GM21526 (cell line): ENCODE data around the gene HDAC9.
"Not testable (repeated sequence)": the region's sequence is repeated elsewhere in the genome, so short reads cannot be mapped to it uniquely, and the experiment has no call there.

Experiments
- ATAC-seq: cut with Tn5 transposase; IDR thresholded peaks from one replicate; pipeline ENCODE4 v1.9.1; 2021; ENCODE audit warnings: moderate library complexity; ENCODE audit not compliant: unreplicated experiment, low FRiP score

HDAC9 gene

DNA sequence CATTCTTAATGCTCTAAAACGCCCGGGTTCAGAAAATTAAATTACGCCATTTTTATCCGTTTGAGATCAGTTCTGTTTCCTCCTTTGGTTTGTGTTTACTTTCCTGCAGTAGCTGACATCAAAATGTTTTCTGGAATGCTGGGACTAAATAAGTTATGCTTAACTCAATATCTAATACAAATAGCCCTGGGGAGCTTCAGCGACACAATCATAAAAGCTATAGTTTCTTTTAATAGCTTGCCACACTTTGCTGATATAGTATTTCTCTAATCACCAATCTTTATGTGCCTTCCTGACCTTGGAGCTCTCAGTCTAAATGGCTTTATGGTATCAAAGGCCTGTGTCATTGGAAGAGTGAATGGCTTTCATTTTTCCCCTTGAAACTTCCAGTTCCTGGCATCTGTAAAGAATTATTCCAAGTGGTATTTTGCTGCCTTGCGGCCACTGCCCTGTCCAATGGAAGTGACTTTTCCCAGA, 202.7 kb downstream of the HDAC9 start:
- no peak for ATAC-seq

DNA sequence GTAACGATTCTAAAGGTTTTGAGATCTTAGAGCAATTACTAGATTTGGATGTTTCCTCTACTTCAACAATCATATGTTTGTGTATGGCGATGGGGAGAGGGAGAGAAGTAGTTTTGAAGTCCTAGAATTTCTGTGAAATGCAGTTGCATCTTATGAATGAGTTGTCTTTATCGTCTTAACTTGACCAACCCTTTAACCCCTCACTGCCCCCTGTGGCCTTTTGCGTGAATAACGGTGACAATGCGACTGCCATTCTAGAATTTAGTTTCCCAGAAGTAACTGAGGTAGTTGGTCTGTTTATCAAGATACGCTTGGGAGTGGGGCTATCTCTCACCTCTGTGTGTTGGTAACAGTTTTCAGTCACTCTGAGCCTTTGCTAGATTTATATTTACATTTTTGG, 204.6 kb downstream of the HDAC9 start:
- peak; percentile 72 for ATAC-seq

DNA sequence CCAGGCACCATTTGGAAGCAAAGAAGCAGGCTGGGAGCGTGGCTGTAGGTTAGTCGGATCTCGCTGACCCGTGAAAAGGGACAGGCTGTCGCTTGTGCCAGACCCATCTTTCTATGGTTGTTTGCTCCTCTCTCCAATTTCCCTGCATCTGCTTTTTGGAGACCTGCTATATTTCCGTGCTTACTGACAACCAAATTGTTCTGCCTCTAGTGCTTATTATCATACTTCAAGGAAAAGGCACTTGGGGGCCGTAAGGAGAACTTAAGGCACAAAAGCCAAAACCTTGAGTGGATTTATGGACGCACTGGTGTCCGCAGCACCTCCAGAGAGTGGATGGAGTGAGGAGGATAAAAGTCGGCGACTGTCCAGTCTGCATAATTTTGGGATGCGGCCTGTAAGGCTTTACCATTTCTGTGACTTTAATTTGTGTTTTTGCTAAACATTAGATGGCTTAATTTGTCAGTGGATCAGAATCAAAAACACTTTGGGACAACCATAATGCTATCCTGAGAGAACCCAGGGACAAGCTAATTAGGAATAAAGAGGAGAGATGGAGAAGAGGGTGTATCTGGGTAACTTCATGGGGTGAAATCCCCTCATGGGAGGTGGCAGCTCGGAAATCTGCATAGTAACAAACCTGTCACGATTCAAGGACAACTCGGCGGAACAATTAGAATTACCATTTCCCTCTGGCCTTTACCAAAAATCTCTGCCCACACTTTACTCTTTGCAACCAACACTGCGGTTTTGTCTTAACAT, 206.7 kb downstream of the HDAC9 start:
- no peak for ATAC-seq

DNA sequence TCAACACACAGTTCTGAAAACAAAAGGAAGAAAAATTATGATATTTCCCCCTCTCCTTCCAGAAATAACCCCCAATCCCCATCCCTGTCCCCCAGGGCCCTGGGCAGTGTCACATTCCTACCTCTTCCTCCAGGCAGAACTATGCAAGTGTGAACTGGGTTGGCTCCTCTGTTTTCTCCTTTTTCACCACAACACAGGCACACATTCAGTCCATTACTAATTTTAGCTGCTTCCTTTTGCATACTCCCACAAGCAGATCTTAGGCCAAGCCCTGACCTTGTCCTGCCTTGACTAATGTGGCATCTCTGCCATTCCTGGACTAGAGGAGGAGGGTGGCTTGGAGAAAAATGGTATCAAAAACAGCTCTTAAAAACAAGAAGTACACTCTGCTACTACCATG, 208.1 kb downstream of the HDAC9 start:
- no peak for ATAC-seq

DNA sequence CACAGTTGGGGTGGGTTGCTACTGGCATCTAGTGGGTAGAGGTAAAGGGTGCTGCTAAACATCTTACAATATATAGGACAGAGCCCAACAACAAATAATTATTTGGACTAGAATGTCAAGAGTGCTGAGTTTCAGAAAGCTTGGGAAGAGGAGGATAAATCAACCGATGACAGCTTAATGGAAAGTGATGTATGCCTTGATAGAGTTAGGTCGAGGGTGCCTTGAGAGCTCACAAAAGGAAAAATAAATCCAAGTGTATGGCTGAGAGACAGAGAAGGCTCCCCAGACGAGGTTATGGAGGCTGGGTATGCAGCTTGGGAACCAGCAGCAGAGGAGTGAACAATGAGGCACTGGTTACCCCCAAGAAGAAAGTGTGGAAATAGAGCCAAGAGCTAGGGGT, 211.1 kb downstream of the HDAC9 start:
- no peak for ATAC-seq

DNA sequence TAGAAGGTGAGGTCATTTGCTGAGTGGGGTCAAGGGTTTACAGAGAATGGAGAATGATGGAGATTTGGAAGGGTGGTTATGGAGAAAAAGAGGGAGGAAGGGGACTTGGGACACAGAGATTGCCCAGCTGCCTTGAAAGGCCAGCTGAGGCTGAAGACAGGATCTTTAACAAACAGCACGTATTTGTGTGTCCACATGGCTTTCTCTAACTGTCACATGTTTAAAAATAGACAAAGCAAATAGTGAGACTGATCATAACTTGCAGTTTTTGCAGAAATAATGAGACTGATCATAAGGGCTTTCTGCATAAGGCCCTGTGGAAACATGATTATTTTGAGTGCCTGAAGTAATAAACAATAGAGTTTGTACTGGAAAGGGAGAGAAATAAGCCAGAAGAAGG, 212.7 kb downstream of the HDAC9 start:
- ATAC-seq = no peak

DNA sequence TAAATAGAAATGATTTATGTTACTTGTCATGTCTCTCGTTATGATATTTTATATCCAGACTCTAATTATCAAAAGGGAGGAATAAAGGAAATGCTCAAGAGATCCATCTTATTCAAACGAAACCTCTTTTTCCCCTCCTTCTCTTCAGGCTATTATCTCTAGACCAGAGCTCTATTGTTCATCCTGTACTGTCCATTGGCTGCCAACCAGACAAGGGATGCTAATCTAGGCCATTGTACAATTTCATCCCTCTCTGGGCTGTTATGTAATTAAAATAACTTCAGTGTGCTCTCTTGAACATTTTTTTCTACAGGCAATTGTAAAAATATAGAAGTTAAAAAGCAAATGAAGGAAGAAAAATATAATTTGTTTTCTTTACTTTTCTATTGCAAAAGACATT, 220.4 kb downstream of the HDAC9 start:
- ATAC-seq = no peak

DNA sequence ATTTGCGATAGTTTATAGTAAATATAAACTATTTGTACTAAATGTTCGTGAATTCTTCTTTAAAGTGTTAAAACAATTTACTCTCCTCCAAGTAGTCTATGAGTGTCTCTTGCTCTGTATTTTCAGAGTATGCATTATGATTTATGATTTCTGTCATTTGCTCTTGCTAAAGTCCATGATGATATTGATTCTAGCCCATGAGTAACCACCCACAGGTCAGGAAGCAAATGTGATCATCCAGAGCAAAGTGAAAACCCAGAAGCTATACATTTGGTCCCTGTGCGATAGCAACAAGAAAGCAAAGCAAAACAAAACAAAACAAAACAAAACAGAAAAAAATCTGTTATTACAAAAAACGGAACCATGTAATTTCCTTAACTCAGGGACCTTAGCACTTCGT, 225.9 kb downstream of the HDAC9 start:
- ATAC-seq = no peak

DNA sequence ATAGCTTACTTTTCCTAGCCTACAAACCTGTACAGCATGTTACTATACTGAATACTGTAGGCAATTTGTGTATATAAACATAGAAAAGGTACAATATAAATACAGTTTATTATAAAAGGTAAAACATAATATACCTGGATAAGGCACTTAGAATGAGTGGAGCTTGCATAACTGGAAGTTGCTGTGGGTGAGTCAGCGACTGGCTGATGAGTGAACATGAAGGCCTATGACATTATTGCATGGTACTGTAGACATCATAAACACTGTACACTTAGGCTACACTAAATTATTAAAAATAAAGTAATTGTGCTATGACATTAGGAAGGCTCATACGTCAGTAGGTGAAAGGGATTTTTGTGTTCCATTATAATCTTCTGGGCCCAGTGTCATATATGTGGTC, 228.8 kb downstream of the HDAC9 start:
- ATAC-seq = no peak

DNA sequence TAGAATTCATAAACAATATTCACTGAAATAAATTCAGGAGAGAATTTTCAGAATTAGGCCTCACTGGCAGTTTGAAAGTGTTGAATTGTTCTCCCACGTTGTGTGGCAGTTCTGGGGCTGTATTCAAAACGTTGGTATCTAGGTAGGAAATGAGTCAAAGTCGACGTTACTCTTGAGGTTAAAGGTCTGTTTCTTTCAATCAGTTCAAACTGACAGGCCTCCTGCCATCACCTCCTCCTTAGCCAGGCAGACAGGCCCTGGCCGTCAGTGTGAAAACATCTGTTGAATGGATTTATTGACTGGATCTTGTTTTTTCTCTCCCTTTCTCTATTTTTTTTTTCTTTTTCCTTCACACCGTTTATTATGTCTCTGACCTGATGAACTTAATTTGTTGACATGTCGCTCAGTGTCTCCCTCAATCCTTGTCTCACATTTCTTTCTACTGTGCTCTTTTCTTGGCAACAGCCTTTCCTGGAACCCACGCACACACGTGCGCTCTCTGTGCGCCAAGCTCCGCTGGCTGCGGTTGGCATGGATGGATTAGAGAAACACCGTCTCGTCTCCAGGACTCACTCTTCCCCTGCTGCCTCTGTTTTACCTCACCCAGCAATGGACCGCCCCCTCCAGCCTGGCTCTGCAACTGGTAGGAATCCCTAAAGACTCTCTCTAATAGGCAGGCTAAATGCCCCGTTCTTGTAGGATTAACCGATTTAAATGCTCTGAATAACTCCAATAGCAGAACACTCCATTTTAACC, 231.7 kb downstream of the HDAC9 start:
- ATAC-seq = no peak

DNA sequence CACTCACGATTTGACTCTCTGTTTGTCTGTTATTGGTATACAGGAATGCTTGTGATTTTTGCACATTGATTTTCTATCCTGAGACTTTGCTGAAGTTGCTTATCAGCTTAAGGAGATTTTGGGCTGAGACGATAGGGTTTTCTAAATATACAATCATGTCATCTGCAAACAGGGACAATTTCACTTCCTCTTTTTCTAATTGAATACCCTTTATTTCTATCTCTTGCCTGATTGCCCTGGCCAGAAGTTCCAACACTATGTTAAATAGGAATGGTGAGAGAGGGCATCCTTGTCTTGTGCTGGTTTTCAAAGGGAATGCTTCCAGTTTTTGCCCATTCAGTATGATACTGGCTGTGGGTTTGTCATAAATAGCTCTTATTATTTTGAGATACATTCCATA, 240.5 kb downstream of the HDAC9 start:
- ATAC-seq = not testable (repeated sequence)

DNA sequence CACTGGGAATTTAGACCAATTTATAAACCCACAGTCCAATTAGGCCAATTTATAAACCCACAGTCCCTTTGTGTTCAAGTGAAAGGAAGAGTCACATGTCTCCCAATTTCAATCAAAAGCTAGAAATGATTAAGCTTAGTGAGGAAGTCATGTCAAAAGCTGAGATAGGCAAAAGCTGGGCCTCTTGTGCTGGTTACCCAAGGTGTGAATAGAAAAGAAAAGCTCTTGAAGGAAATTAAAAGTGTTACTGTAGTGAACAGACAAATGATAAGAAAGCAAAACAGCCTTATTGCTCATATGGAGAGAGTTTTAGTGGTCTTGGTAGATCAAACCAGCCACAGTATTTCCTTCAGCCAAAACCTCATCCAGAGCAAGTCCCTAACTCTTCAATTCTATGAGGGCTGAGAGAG, 245.0 kb downstream of the HDAC9 start:
- no peak for ATAC-seq

DNA sequence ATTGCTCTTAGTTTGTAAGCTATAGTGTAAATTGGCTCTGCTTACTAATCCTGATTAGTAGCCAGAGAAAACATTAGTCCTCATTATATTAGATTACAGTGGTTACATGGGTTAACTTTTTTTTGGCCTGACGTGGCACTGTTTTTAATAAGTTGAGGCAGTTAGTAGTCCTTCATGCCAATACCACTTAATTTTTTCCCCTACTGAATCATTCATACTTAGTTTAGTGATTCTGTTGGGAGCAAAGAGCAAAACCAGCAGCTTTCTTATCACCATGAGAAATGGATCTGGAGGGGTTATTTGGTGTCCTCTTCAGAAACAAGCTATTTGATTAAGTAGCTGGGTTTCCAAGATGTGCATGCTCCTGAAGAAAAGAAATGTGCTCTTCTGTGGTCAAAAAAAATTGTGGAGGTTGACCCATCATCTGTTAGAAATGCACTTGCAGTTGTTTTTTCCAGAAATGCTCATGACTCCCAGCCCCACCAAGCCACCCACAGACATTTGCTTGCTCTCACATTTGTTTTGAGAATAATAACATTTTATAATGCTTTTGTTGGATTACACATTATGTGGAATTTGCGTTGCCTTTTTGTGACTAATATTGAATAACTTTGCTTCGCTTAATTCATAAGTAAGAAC, 258.5 kb downstream of the HDAC9 start:
- no peak for ATAC-seq

DNA sequence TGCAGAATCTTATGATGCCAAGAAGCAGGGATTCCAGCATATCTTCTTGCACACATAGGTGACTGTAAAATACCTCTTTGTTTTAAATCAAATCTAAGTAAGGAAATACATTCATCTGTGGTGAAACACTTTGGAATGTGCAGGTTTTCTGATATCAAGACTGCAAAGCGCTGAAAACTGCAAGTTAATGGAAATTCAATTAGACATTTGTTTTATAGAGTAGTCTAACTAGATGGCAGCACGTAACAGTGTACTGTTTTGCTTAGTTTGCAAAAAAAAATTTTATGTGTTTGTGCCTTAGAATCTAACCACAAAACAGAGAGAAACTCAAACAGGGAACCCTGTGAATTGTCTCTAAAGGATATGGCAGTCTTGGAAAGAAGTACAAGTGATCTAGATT, 259.2 kb downstream of the HDAC9 start:
- ATAC-seq = no peak

DNA sequence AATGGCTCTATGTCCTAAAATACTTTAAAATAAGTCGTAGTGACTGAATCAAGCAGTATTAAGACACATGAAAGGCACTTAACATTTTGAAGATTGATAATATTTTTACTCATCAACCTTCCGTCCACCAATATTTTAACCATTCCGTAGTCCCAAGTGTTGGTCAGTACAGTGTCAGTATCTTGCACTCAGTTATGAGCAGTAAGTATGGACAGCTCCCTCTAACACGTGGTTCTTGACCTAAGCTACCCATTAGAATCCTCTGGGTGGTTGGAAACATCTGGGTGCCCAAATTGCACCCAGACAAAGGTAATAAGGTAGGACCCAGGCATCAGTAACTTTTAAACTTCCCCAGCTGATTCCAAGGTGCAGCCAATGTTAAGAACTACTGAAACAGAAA, 260.2 kb downstream of the HDAC9 start:
- no peak for ATAC-seq

DNA sequence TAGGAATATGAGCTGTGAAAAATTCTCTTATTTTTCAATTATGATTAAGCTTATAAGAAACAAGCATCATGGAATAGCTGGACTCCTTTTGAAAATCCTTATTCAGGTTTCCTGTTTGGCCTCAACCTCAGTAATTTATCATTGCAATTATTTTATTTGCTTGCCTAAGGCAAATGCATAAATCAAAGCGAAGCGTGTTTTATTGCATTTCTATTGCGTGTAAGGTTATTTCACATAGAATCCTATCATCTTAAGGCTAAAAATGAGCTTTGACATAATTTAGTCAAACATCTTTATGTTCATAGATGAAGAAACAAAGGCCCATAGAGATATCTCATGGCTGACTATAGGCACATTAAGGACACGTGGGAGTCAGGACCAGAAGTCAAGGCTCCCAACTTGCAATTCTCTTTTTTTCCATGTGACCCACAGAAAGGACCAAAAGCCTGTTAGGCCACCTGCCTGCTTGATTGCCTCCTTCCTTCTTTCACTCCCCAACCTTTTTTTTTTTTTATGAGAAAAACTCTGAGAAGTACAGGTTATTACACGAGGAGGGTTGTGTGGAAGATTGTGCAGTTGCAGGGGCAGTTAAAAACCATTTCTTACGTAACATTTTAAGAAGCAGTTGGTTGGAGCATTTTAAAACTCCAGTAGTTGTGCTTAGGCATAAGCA, 261.0 kb downstream of the HDAC9 start:
- no peak for ATAC-seq

DNA sequence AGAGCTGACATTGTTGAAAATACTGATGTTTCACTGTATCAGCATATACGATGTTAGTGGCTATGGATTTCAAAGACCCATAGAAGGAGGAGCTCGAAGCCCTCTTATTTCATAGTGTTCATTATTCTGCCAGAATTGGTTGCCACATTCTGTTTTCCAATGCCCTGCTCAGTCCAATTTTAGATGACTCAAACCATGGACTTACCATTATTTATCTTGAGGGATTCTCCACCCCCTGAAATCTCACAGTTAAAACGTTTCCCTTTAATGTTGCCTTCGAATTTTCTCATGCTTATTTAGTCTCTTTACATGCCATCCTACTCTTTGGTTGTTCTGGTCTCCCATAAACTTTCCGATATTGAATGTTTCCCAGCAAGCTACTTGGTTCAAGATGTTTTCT, 264.5 kb downstream of the HDAC9 start:
- ATAC-seq = no peak

DNA sequence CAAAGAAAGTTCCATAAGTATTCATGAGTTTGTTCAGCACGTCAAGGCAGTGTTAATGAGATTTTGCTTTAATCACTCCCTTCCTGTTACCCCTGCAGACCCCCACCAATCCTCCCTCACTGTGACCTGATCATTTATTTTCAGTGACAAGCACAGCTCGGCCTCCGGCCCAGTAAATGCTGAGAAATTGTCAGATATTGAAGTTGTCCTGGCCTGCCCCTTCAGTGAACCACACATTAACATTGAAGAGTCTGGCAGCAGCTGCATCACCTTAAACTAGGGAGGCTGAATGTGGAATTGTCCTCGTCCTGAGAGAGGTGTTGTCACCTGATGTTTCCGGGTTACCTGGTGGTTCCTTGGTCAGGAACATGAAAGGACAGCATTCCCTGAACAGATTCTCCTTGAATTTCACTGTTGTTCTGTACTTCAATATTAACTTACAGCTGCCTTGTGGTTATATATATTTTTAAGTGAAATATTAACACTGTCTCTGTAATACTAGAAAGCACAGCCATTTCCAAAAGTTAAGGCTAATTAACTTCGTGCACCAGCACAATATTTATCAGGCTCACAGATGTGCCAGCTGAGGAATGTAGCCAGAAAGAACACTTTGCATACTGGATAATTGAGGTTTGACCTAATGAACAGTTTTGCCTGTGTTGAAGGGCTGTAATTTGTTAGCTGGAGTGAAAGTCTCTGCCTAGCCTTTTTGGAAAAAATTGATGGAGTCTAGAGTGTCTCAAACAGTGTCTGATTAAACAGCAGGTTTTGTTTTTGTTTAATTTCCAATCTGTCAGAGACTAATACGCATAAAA, 265.3 kb downstream of the HDAC9 start:
- ATAC-seq = no peak

DNA sequence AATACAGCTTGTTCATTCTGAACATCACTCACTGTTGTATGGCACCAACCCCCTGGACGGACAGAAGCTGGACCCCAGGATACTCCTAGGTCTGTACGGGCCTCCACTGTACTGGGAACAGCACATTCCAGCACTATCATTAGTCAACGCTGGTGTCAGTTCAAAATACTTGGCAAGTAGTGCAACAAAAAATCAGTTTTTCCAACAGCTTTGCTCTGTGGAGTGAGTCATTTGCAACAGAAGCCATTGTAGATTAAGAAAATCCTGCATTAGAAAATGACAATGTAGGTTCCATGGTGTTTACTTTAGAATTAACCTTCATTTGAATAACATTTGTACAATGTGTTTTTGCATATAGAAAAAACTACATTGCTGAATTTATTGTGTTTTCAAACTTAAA, 266.6 kb downstream of the HDAC9 start:
- ATAC-seq = no peak

DNA sequence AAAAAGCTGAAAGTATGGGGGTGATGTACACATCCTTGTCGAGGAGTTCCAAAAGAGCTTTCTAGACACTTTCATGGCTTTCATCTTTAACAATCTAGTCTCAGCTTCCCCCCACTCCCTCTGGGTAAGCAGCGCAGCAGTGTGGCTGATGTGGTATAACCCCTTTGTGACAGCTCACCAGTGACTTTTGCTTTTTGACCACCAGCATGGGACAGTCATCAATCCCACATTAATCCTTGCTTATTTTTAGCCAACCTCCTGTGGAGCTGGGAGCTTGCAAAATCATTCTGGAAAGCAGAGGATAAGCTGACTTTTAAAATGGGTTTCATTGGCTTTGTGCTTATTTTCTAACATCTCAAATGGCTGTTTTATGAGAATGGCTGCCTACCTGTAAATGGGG, 272.7 kb downstream of the HDAC9 start:
- no peak for ATAC-seq
